Stimulated activated CD4-positive, alpha-beta T cell treated with anti-CD3 and anti-CD28 coated beads, Interleukin-4, amount 100 ng/mL, for 4 hours (primary cell): ENCODE data around the gene TRAPPC14.
"Not testable (repeated sequence)": the region's sequence is repeated elsewhere in the genome, so short reads cannot be mapped to it uniquely, and the experiment has no call there.

ENCODE experiments used
- DNase-seq, 2 experiments: peaks; one replicate each; pipeline ENCODE4 v3.0.0-alpha.2; 2020

Gene TRAPPC14

DNA sequence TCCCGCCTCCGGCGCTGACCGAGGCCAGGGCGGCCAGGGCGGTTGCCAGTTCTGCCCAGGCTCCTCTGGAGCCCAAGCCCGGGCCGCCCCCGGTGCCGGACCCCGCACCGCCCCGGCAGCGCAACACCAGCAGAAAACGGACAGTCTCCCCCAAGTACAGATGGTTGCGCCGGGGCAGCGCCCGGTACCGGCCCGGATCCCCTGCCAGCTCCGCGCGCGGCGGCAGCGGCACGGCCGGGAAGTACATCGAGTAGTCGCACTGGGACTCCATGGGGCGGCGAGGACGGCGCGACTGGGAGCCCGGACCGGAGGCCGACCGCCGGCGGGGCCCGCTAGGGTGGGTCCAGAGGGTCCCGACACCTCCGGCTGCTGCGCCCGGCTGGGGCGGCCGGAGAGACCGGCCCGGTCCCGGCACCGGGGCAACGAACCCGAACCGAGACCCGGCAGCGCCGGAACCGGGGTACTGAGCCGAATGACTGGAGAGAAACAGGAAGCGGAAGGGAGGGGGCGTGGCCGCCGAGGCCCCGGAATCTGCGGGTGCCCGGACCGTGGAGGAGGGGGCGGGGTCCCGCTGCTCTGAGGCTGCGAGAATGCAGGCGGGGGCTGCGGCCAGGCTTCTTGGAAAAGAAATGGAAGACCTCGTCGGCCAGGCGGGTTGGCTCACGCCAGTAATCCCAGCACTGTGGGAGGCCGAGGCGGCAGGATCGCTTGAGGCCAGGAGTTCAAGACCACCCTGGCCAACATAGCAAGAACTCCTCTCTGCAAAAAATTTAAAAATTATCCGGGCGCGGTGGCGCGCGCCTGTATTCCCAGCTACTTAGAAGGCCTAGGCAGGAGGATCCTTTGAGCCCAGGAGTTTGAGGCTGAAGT is at the start of gene TRAPPC14:
TSS of gene TRAPPC14 (minus strand) at position 495 of the 870 bp plus-strand sequence. CDS start at position 271, 224 bp downstream.
- peak; percentile 89 to 95 for DNase-seq

DNA sequence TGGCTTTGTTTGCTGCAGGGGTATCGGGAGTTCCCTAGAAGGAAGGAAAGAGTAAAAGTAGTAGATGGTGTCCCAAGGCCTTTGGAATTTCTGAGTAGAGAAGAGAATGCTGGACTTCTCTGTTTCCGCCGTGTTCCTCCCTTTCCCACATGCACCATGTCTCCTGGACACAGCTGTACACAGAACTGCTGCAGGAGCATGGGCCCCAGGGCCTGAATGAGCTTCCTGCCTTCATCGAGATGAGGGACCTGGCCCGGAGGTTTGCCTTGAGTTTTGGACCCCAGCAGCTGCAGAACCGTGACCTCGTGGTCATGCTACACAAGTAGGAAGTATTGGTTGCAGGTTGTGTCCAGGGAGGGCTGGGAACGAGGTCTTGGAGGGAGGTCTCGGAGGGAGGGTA is 45.9 kb upstream of the TRAPPC14 start:
- no peak for DNase-seq

GRCh38 chr7:100200693-100201092 is 42.2 kb upstream of the TRAPPC14 start:
- DNase-seq, result no peak

GRCh38 chr7:100198266-100198665 is 39.7 kb upstream of the TRAPPC14 start:
- DNase-seq, result no peak

DNA sequence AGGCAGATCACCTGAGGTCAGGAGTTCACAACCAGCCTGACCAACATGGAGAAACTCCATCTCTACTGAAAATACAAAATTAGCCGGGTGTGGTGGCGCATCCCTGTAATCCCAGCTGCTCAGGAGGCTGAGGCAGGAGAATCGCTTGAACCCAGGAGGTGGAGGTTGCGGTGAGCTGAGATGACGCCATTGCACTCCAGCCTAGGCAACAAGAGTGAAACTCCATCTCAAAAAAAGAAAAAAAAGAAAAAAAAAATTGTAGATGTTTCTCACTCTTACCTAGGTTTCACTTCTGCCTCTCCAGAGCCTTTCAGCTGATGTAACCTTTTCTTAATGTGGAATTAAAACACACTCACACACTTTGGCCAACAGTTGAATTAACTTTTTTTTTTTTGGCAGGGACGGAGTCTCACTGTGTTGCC is 37.4 kb upstream of the TRAPPC14 start:
- DNase-seq, result not testable (repeated sequence)

DNA sequence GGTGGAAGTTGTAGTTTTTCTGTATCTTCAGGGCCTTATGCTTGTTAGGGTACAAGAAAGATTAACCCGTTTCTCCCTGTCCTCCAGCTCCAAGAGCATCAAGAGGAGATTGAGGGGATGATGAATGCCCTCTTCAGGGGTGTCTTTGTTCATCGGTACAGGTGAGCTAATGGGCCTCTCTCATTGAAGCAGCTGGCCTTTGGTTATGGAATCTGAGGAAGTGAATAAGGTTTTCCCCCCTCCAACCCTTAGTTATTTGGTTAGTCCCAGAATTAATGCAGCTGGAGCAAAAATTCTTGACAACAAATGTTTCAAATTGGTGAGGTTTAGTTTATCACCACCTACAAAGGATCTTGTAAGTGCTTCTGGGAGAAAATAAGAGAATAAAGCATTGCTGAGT is 36.7 kb upstream of the TRAPPC14 start:
- no peak for DNase-seq

- DNase-seq, result no peak
These were observed 34.4 kb upstream of the TRAPPC14 start for GRCh38 chr7:100192969-100193368.

DNA sequence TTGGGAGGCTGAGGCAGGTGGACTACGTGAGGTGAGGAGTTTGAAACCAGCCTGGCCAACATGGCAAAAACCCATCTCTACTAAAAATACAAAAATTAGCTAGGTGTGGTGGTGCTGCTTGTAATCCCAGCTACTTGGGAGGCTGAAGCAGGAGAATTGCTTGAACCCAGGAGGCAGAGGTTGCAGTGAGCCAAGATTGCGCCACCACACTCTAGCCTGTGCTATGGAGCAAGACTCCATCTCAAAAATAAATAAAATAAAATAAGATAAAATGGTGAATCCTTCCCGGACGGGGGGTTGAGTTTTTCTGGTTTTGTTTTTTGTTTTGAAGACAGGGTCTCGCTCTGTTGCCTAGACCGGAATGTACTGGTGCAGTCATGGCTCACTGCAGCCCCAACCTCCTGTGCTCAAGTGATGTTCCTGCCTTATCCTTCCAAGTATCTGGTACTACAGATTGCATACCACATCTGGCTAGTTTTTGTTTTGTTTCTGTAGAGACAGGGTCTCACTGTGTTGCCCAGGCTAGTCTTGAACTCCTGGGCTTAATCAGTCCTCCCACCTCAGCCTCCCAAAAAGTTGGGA is 33.8 kb upstream of the TRAPPC14 start:
- DNase-seq, result not testable (repeated sequence)

GRCh38 chr7:100191775-100192174 is 33.3 kb upstream of the TRAPPC14 start:
- DNase-seq, result no peak

DNA sequence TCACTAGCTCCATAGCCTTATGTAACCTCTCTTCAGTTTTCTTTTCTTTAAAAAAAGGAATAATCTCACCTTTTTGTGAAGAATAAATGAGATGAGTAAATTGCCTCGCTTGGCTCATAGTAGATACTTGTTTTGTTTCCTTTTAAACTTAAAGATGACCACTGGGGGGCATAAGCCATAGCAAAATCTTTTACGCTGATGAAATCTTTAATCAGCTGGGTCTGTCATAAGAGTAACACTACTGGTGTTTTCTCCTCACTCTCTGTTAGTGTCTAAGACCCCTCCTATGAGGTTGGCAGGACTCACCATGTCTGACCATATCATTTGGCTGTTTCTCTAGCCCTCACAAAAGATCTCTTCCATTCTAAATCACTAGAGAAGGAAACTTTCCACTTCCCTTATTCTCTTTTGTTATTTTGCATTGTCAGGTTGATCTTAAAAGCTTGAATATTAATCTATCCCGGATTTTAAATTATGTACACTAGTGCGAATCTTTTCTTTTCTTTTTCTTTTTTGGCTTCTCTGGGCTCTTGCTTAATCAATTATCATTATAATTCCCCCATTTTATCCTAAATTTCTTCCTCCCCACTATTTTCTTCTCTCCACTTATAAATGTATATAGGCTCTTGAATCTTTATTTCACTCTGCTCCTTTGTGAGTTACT is 31.7 kb upstream of the TRAPPC14 start:
- DNase-seq, result no peak

GRCh38 chr7:100189061-100189460 is 30.5 kb upstream of the TRAPPC14 start:
- DNase-seq, result no peak

- no peak for DNase-seq
These were observed 27.2 kb upstream of the TRAPPC14 start for GRCh38 chr7:100185726-100186125.

DNA sequence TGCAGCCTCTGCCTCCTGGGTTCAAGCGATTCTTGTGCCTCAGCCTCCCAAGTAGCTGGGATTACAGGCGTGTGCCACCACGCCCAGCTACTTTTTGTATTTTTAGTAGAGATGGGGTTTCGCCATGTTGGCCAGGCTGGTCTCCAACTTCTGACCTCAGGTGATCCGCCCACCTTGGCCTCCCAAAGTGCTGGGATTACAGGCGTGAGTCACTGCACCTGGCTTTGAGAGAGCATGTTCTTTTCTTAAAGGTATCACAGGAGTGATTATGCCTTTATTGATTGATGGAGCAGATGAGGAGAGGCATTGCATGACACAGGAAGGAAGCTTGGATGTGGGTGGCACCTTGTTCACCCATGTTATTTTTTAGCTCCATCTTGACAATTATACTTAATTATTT is 24.6 kb upstream of the TRAPPC14 start:
- DNase-seq, result not testable (repeated sequence)

DNA sequence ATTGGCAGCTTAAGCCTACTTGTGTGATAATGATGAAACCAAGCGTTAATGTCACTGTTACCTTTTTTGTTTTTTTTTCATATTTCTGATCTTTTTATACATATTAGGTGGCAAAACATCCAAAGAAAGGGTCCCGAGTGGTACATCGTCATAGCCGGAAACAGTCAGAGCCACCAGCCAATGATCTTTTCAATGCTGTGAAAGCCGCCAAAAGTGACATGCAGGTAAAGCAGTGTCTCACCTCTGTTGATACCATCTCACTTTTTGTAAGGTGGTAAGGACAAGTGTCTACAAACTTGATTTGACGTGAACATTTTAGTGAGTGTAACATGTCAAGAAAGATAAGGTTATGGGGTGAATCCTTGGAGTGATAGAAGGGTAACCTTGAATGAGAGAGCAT is 24.1 kb upstream of the TRAPPC14 start:
- not testable (repeated sequence) for DNase-seq

- DNase-seq, result not testable (repeated sequence)
These were observed 21.6 kb upstream of the TRAPPC14 start for GRCh38 chr7:100180084-100180483.

GRCh38 chr7:100177045-100178001 is 18.8 kb upstream of the TRAPPC14 start, which contains the start of the genes GPC2 and STAG3:
Gene GPC2, minus strand, starts transcription at chr7:100177381. Its CDS starts 182 bp downstream, at chr7:100177199.
Gene STAG3, plus strand, starts transcription at chr7:100177918. Its CDS starts 2,639 bp downstream, at chr7:100180557.
- DNase-seq, result peak; percentile 98

DNA sequence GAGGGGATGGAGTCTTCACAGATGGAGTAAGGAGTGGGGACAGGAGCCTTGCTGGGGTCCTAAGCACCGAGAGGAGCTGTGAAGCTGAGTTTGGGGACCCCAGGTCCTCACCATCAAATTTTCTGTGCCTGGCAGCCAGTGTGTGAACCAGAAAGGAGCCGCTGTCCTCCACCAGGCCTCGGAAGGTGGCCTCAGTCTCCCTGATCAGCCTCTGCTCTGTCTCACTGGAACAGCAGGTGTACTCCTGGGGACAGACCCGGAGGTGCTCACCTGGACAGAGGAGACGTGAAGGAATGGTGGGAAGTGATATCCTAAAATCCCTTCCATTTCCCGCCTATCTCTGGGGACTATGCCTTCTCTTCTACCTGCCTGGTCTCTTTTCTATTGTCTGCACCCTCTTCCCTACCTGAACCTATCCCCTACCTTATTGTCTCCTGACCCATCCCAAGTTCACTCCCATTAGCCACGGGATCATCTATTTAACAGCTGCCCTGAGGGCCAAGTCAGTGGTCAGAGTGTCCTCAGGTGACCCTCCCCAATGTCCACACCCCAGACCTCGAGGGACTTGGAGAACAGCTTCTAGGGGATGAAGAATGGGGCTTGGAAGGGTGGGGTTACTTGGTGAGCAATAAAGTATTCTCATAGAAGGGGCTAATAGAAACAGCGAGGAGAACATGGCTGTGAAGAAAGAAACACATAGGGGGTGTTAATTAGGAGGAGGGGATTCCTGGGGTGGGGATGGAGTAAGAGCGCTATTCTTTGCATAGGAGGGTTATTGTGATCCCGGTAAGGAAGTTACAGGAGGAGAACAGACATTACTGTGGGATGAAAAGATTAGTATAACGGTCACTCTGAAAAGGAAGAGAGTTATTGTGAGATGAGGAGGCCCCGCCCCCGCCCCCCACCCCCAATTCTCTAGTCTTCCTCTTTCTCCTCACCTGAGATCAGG is 17.8 kb upstream of the TRAPPC14 start:
- DNase-seq, result no peak

DNA sequence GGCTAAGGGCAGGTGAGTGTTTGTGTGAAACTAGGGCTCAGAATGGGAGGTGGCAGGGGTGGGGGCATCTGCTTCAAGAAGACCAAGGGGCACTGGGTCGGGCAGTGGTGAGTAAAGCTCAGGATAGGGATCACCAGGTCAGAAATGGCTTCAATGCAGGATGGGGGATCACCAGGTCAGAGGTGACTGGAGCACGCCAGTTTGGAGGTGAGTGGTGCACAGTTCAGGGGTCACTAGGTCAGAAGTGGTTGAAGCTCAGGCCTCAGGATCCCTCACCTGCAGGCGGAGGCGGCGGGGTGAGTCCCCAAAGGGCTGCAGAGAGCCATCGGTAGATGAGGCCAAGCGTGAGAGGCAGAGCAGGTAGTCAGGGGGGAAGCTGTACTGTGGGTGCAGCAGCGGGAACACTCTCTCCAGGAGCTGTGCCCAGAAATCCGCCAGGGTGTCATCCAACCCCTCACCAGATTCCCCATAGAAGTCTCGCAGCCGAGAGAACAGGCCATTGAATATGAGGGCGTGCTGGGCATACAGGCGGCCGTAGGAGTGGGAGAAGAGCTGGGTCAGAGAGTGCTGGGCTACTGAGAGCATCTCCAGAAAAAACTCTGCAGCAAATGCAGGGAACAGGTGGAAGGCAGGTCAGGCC is 16.9 kb upstream of the TRAPPC14 start:
- no peak for DNase-seq

GRCh38 chr7:100174582-100174981 is 16.1 kb upstream of the TRAPPC14 start:
- DNase-seq, result no peak

- no peak for DNase-seq
These were observed 15.4 kb upstream of the TRAPPC14 start for GRCh38 chr7:100173806-100174495.
